Liver (tissue), 9 donors: ENCODE measurements around the gene TOP1. TPM values are rescaled to one million over a fixed set of nuclear protein-coding genes. Genes with fewer than 3 reads are reported as not detected.

ENCODE experiments used
- DNase-seq: peaks from one replicate; pipeline ENCODE4 v3.0.0-alpha.2; 2017; ENCODE audit warnings: low spot score
- H3K27ac ChIP-seq, 2 donors: one replicate each; pipeline ENCODE4 v1.7.0; 2013; ENCODE audit warnings: inconsistent platforms in 2 of 2, low read length in 2 of 2, control low read depth in 1 of 2, low read depth in 1 of 2, mild to moderate bottlenecking in 1 of 2
- H3K27me3 ChIP-seq, 4 donors: one replicate each; pipeline versions ENCODE4 v1.6.1 to v1.7.0; 2013; ENCODE audit warnings: low read length in 3 of 4, inconsistent platforms in 1 of 4, mild to moderate bottlenecking in 1 of 4, moderate library complexity in 1 of 4; ENCODE audit not compliant: control insufficient read depth in 4 of 4, insufficient read depth in 4 of 4
- H3K36me3 ChIP-seq, 4 donors: one replicate each; pipeline versions ENCODE4 v1.6.1 to v1.7.0; 2013; ENCODE audit warnings: low read length in 3 of 4, mild to moderate bottlenecking in 3 of 4, low read depth in 1 of 4, moderate library complexity in 1 of 4; ENCODE audit not compliant: control insufficient read depth in 4 of 4, insufficient read depth in 3 of 4
- H3K4me1 ChIP-seq, 4 donors: one replicate each; pipeline versions ENCODE4 v1.6.1 to v1.7.0; 2013; ENCODE audit warnings: low read length in 3 of 4, mild to moderate bottlenecking in 3 of 4, moderate library complexity in 1 of 4; ENCODE audit not compliant: control insufficient read depth in 4 of 4, insufficient read depth in 4 of 4
- H3K4me3 ChIP-seq, 3 donors: one replicate each; pipeline versions ENCODE4 v1.6.1 to v1.7.0; 2013; ENCODE audit warnings: low read length in 3 of 3, control low read depth in 1 of 3, low read depth in 1 of 3, mild to moderate bottlenecking in 1 of 3
- H3K9ac ChIP-seq, 2 donors: one replicate each; pipeline ENCODE4 v1.7.0; 2013; ENCODE audit warnings: low read length in 2 of 2, mild to moderate bottlenecking in 2 of 2, moderate library complexity in 2 of 2, control low read depth in 1 of 2, low read depth in 1 of 2
- H3K9me3 ChIP-seq, 4 donors: one replicate each; pipeline versions ENCODE4 v1.6.1 to v1.7.0; 2013; ENCODE audit warnings: low read length in 3 of 4; ENCODE audit not compliant: control insufficient read depth in 4 of 4
- ATF3 ChIP-seq: IDR thresholded peaks from 2 replicates; pipeline ENCODE4 v1.6.1; 2016; ENCODE audit warnings: antibody characterized with exemption
- CTCF ChIP-seq: fragments of 150-350 bp; IDR thresholded peaks from 2 replicates; pipeline ENCODE4 v1.5.1; 2017; ENCODE audit warnings: improper control_type of control experiment, low read depth, low read length; ENCODE audit not compliant: missing input control
- EGR1 ChIP-seq, 2 donors: IDR thresholded peaks; 2 replicates each; pipeline ENCODE4 v1.6.1; 2016 to 2018; ENCODE audit warnings: antibody characterized with exemption in 2 of 2, low read depth in 2 of 2
- JUND ChIP-seq, 2 donors: IDR thresholded peaks; 2 replicates each; pipeline ENCODE4 v1.6.1; 2016; ENCODE audit warnings: antibody characterized with exemption in 2 of 2
- RAD21 ChIP-seq, 2 donors: IDR thresholded peaks; 2 replicates each; pipeline ENCODE4 v1.6.1; 2016; ENCODE audit warnings: antibody characterized with exemption in 2 of 2, mild to moderate bottlenecking in 2 of 2
- REST ChIP-seq: IDR thresholded peaks from 2 replicates; pipeline ENCODE4 v1.6.1; 2016; ENCODE audit warnings: antibody characterized with exemption, mild to moderate bottlenecking
- SP1 ChIP-seq: IDR thresholded peaks from 2 replicates; pipeline ENCODE4 v1.6.1; 2018; ENCODE audit warnings: antibody characterized with exemption, mild to moderate bottlenecking
- ZBTB33 ChIP-seq: IDR thresholded peaks from 2 replicates; pipeline ENCODE4 v1.6.1; 2016; ENCODE audit warnings: antibody characterized with exemption
- WGBS: extraction: QIAGEN DNeasy Blood & Tissue Kit; methylation state at CpG from one replicate; pipeline ENCODE4 v1.1.7; 2013; 5-methylcytosine and 5-hydroxymethylcytosine counted together
- polyA plus RNA-seq, 2 donors: library from polyadenylated mRNA; stranded (reverse) in 1 of 2; unstranded in 1 of 2; fragments of 200-250 nt in 1 of 2; fragments of >200 nt in 1 of 2; fragmentation: Nextera tagmentation in 1 of 2; extraction: Ambion mirVana in 1 of 2; gene quantifications; one replicate each; pipeline versions ENCODE4 v1.2.1 to v1.2.3, GENCODE V29; 2013 to 2015
- total RNA-seq, 2 donors: library from RNA; depleted of rRNA; stranded (reverse); fragments of >200 nt; gene quantifications; one replicate each; pipeline ENCODE4 v1.2.3, GENCODE V29; 2014
- donor health status: healthy.
- donor health status: healthy.
- donor health status: healthy.
- donor health status: healthy.
- donor health status: healthy.

TOP1 gene
- total and polyA plus RNA-seq, 4 donors = 13.7 to 62.1 (median 19.4) TPM

- no peak overlapping the region for H3K9ac ChIP-seq
- 58% methylated on average over 13 of the region's 13 CpGs for WGBS
- H3K27me3 ChIP-seq = no peaks in the 10 kb centered on the region
- DNase-seq = peak; percentile 64
- TF ChIP-seq ZBTB33 (no peak), REST (no peak), RAD21 (IDR thresholded peaks at IDR 0.05) (peak; percentile 77 to 88), EGR1 (IDR thresholded peaks at IDR 0.05; ENCODE audit: low read depth in 2 of 2) (no peak), ATF3 (no peak), SP1 (no peak), CTCF (peak; percentile 63), JUND (IDR thresholded peaks at IDR 0.05) (no peak)
- no peak overlapping the region for H3K27ac ChIP-seq
- H3K9me3 ChIP-seq = no peaks in the 10 kb centered on the region
- no peaks in the 10 kb centered on the region for H3K36me3 ChIP-seq
- H3K4me1 ChIP-seq = peaks cover 0 to 19% (median 11%) of the 10 kb centered on the region in 4 donors
- no peak overlapping the region for H3K4me3 ChIP-seq
Observed at GRCh38 chr20:41135187-41135887, 106.7 kb downstream of the TOP1 start.

GRCh38 chr20:41135888-41136679 is 107.5 kb downstream of the TOP1 start:
- no peak for TF ChIP-seq REST
- Histone ChIP-seq H3K4me1 (peaks cover 0 to 22% (median 12%) of the 10 kb centered on the region in 4 donors), H3K36me3 (no peaks in the 10 kb centered on the region), H3K27ac (peak overlapping the region; percentile 87 to 92), H3K4me3 (peak overlapping the region; percentile 76 to 90 (median 78)), H3K9ac (no peak overlapping the region), H3K9me3 (no peaks in the 10 kb centered on the region), H3K27me3 (no peaks in the 10 kb centered on the region)
- no peak for DNase-seq
- WGBS = 49% methylated on average over 23 of the region's 23 CpGs
